ENCODE measurements around the gene PDK1.

- TF ChIP-seq FOXM1 (IDR thresholded peaks at IDR 0.05; ENCODE audit: borderline replicate concordance) (no peak), ELF4 (IDR thresholded peaks at IDR 0.05) (no peak), ZNF384 (IDR thresholded peaks at IDR 0.05) (no peak), NFRKB (IDR thresholded peaks at IDR 0.05) (no peak), BHLHE40 (IDR thresholded peaks at IDR 0.05; ENCODE audit: borderline replicate concordance) (no peak), ARNT (IDR thresholded peaks at IDR 0.05) (no peak), FOXK2 (IDR thresholded peaks at IDR 0.05) (no peak), PKNOX1 (IDR thresholded peaks at IDR 0.05) (no peak), SUZ12 (IDR thresholded peaks at IDR 0.05) (no peak)
Measured at GRCh38 chr2:172582656-172583055, 26.8 kb downstream of the PDK1 start.
